ENCODE measurements around the gene MRPS18B. TPM values are rescaled to one million over a fixed set of nuclear protein-coding genes. Genes with fewer than 3 reads are reported as not detected.

MRPS18B gene
- total RNA-seq, 4 donors from 2014 or later, result 47.0 to 82.5 (median 64.6) TPM

DNA sequence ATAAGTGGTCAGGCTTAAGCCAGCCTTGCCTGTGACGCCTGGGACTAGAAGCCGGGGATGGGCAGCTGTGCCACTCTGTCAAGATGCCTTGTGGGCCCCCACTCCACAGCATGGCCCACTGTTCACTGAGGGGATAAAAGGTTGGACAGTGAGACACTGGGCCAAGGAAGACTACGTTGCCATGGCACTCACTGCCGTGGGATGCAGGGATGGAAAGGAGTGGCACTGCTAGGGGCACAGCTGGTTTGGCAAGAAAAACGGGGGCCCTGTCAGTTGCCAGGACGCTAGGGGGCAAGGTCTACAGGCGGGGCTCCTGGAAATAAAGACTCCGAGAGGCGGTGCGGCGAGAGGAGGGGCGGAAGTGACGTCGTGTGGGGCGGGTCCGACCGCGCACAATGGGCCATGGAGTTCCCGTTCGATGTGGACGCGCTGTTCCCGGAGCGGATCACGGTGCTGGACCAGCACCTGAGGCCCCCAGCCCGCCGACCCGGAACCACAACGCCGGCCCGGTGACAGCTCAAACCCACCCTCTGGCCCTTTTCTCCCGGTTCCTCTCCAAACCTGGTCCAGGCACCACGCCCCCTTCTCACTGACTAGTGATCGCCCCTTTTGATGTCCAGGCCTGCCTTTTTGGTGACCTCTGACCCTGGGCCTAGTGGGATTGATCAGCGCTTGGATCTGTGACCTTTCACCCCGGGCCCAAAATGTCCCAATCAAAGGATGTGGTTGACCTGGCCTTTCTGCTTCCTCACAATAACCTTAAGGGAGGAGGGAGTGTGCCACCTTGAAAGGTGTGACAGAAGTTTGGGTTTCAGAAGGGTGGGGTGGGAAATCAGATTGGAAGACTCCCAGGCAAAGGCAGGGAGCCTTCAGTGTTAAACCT is 9.1 kb downstream of the MRPS18B start, which contains the start of gene ATAT1:
Gene ATAT1 (plus strand): TSS at position 391 of the 883 bp plus-strand sequence.
- intact Hi-C loops (cut with DNase I), result no loop called here
- DNase-seq, result peak; percentile 86 to 89
- Histone ChIP-seq H3K4me1 (peaks cover 5 to 9% of the 10 kb centered on the region in 2 donors), H3K9me3 (no peaks in the 10 kb centered on the region), H3K27me3 (no peaks in the 10 kb centered on the region), H3K27ac (peak within 1 kb of the TSS; percentile 51 to 77 (median 74)), H3K36me3 (peaks cover 30 to 36% of the 10 kb centered on the region in 2 donors), H3K4me3 (replicated peaks in 1 of 3) (peak within 1 kb of the TSS in 2 of 3 donors; percentile 13 to 32)
- peak in 1 of 2 donors; percentile 55 for TF ChIP-seq POLR2A (IDR thresholded peaks at IDR 0.05)
- peak in 4 of 6 experiments; percentile 29 to 54 (median 36) for TF ChIP-seq CTCF (IDR thresholded peaks at IDR 0.05)
- WGBS, 2 donors, result 3% methylated on average over 27 to 34 of the region's 36 CpGs

DNA sequence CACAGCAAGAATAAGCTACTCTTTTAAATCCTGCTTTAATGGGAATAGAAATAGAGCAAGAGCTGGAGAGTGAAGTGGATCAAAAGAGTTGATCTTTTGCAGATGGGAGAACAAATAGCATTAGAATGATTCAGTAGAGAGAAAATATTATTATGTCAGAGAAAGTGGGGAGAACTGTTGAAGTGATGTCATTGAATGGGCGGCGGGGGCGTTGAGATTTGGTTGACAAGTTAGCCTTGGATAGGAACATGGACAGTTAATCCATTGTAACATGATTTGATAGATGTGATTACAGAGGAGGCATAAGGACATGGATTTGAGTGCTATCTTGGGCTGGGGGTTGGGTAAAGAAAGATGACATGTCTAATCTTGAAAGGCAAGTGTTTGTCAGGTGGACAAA is 18.2 kb downstream of the MRPS18B start:
- no peaks in the 10 kb centered on the region for H3K4me1 ChIP-seq
- no peak overlapping the region for H3K4me3 ChIP-seq (replicated peaks in 1 of 3)
- H3K27ac ChIP-seq, result no peak overlapping the region
- H3K36me3 ChIP-seq, result peaks cover 5 to 6% of the 10 kb centered on the region in 2 donors
- no peak for DNase-seq
- no peaks in the 10 kb centered on the region for H3K27me3 ChIP-seq
- WGBS, 2 donors, result 97 to 98% methylated on average over 3 of the region's 3 CpGs
- TF ChIP-seq POLR2A (IDR thresholded peaks at IDR 0.05) (no peak), CTCF (IDR thresholded peaks at IDR 0.05) (no peak)
- no peaks in the 10 kb centered on the region for H3K9me3 ChIP-seq
- intact Hi-C loops (cut with DNase I), result no loop called here

DNA sequence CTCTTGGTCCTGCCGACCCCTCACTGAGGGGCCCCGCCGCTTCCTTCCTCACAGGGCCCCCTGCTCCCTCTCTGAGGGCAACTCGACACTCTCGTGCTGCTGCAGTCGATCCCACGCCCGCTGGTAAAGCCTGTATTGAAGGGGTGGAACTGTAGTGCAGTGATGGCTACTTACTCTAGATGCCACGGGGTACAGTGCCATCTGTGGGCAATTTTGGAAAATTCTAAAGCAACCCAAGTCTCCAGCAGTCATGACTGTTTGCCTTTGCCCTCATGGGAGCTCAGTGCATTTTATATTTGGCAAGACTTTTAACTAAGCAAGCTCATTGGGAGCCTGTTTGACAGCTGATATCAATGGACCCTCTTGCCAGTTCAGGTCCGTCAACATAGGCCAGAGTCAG is 22.8 kb downstream of the MRPS18B start:
- H3K27ac ChIP-seq, result no peak overlapping the region
- TF ChIP-seq CTCF (IDR thresholded peaks at IDR 0.05) (no peak), POLR2A (IDR thresholded peaks at IDR 0.05) (no peak)
- intact Hi-C loops (cut with DNase I), result no loop called here
- H3K4me3 ChIP-seq (replicated peaks in 1 of 3), result no peak overlapping the region
- no peak for DNase-seq
- H3K4me1 ChIP-seq, result no peaks in the 10 kb centered on the region
- H3K36me3 ChIP-seq, result no peaks in the 10 kb centered on the region
- WGBS, 2 donors, result 83 to 92% methylated on average over 10 of the region's 10 CpGs
- no peaks in the 10 kb centered on the region for H3K9me3 ChIP-seq
- H3K27me3 ChIP-seq, result no peaks in the 10 kb centered on the region

DNA sequence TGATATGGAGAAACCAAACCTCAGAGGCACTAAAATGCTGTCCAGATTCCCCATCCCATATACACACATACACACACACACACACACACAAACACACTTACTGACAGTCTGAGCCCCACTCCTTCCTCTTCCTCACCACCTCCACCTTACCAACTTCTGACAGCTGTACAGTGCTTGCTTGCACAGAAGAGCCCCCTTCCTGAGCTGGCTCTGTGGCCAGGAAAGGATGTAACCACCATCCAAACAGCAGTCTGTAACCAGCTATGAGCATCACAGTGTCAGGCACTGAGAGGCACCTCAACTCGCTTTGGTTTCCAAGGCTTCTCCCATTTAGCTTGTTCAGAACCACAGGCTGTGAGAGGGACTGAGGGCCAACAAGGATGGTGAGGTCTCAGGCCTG is 23.4 kb downstream of the MRPS18B start:
- WGBS, 2 donors, result 88 to 100% methylated on average over 1 of the region's 1 CpG
- no peak overlapping the region for H3K27ac ChIP-seq
- TF ChIP-seq CTCF (IDR thresholded peaks at IDR 0.05), result no peak
- no peak for TF ChIP-seq POLR2A (IDR thresholded peaks at IDR 0.05)
- no peak for DNase-seq
- H3K9me3 ChIP-seq, result no peaks in the 10 kb centered on the region
- peaks cover 0 to 3% of the 10 kb centered on the region in 2 donors for H3K4me1 ChIP-seq
- no peak overlapping the region for H3K4me3 ChIP-seq (replicated peaks in 1 of 3)
- H3K36me3 ChIP-seq, result no peaks in the 10 kb centered on the region
- H3K27me3 ChIP-seq, result no peaks in the 10 kb centered on the region
- intact Hi-C loops (cut with DNase I), result no loop called here

DNA sequence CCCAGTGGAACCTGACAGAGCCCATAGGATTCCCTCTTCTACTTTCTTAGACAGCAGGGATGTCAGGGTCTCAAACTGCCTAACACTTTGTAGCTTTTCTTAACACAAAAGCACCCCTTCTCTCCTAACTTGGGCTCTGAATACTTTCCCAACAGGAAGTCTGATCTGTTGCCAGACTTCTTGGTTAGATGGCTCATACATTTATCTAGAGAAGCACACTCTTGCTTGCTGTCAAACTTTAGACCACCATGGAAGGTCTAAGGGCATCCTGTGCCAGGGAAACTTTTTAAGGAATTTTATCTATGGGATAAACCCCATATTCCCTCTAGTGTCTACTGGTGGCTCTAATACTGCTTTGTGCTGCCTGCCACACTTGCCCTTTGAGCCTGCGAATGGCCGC is 26.0 kb downstream of the MRPS18B start:
- WGBS, 2 donors, result 94 to 98% methylated on average over 2 of the region's 2 CpGs
- no peak for DNase-seq
- no peaks in the 10 kb centered on the region for H3K36me3 ChIP-seq
- H3K4me1 ChIP-seq, result peaks cover 6 to 11% of the 10 kb centered on the region in 2 donors
- H3K4me3 ChIP-seq (replicated peaks in 1 of 3), result no peak overlapping the region
- H3K27me3 ChIP-seq, result no peaks in the 10 kb centered on the region
- TF ChIP-seq CTCF (IDR thresholded peaks at IDR 0.05), result no peak
- no peak for TF ChIP-seq POLR2A (IDR thresholded peaks at IDR 0.05)
- H3K27ac ChIP-seq, result no peak overlapping the region
- intact Hi-C loops (cut with DNase I), result no loop called here
- no peaks in the 10 kb centered on the region for H3K9me3 ChIP-seq
